IMR-90 (cell line): Measurements from ENCODE around the gene HERPUD1. TPM values are rescaled to one million over a fixed set of nuclear protein-coding genes. Genes with fewer than 3 reads are reported as not detected.

Experiments used
- ATAC-seq: fragments of 200-7000 bp; cut with Tn5 transposase; 2 replicates; pipeline ENCODE4 v1.9.1; 2020; ENCODE audit warnings: low read depth, mild to moderate bottlenecking, moderate library complexity
- BruUV-seq: library from RNA; stranded (reverse); fragments of 400-500 nt; replicated peaks from 2 replicates; lab custom pipeline; 2021; lab: Mats Ljungman, UMichigan
- CTCF ChIA-PET: fragments of 300-600 bp; formaldehyde crosslinking; extraction: SDS; loops from one replicate; lab custom pipeline; 2021; ENCODE audit warnings: antibody characterized with exemption; lab: Yijun Ruan, JAX
- POLR2A ChIA-PET: fragments of 300-600 bp; sonication (Branson Sonifier 250); formaldehyde crosslinking; loops from one replicate; lab custom pipeline; 2022; ENCODE audit warnings: antibody characterized with exemption; ENCODE audit not compliant: unreplicated experiment; lab: Charles Lee
- DNase-seq: peaks from one replicate; pipeline ENCODE4 v3.0.0; 2013
- H2AFZ ChIP-seq: replicated peaks from 2 replicates; pipeline ENCODE3; 2013; ENCODE audit warnings: low read length, mild to moderate bottlenecking; ENCODE audit not compliant: poor library complexity
- H2AK5ac ChIP-seq: 2 replicates; pipeline ENCODE4 v1.6.1; 2013; ENCODE audit warnings: low read depth, low read length, inconsistent platforms
- H2AK9ac ChIP-seq: replicated peaks from 2 replicates; pipeline ENCODE3; 2013; ENCODE audit warnings: mild to moderate bottlenecking, low read depth, low read length, moderate library complexity; ENCODE audit not compliant: poor library complexity
- H2BK120ac ChIP-seq: 2 replicates; pipeline ENCODE4 v1.6.1; 2013; ENCODE audit warnings: low read depth, low read length, inconsistent platforms
- H2BK15ac ChIP-seq: 3 replicates; pipeline ENCODE4 v1.6.1; 2013; ENCODE audit warnings: low read depth, low read length, inconsistent platforms
- H2BK20ac ChIP-seq: 2 replicates; pipeline ENCODE4 v1.6.1; 2013; ENCODE audit warnings: low read depth, mild to moderate bottlenecking, inconsistent platforms, low read length, moderate library complexity
- H2BK5ac ChIP-seq: 2 replicates; pipeline ENCODE4 v1.6.1; 2013; ENCODE audit warnings: mild to moderate bottlenecking, low read depth, low read length, inconsistent platforms; ENCODE audit not compliant: poor library complexity, severe bottlenecking
- H3K14ac ChIP-seq: replicated peaks from 2 replicates; pipeline ENCODE4 v1.6.1; 2013; ENCODE audit warnings: low read depth, low read length, inconsistent platforms
- H3K18ac ChIP-seq: 2 replicates; pipeline ENCODE4 v1.6.1; 2013; ENCODE audit warnings: low read depth, low read length, control low read depth
- H3K23ac ChIP-seq: 2 replicates; pipeline ENCODE4 v1.6.1; 2013; ENCODE audit warnings: low read depth, low read length, inconsistent platforms
- H3K27ac ChIP-seq: 2 replicates; pipeline ENCODE4 v1.5.1; 2013; ENCODE audit warnings: mild to moderate bottlenecking, control low read depth, low read length; ENCODE audit not compliant: insufficient read depth
- H3K27me3 ChIP-seq: 2 replicates; pipeline ENCODE4 v1.6.1; 2013; ENCODE audit warnings: low read length; ENCODE audit not compliant: control insufficient read depth, insufficient read depth
- H3K36me3 ChIP-seq: 2 replicates; pipeline ENCODE4 v1.6.1; 2013; ENCODE audit warnings: low read length, mixed read lengths; ENCODE audit not compliant: control insufficient read depth, insufficient read depth
- H3K4ac ChIP-seq: 2 replicates; pipeline ENCODE4 v1.6.1; 2013; ENCODE audit warnings: low read depth, low read length, inconsistent platforms
- H3K4me1 ChIP-seq: 2 replicates; pipeline ENCODE4 v1.6.1; 2013; ENCODE audit warnings: low read length, mixed read lengths; ENCODE audit not compliant: control insufficient read depth, insufficient read depth
- H3K4me2 ChIP-seq: 2 replicates; pipeline ENCODE4 v1.6.1; 2013; ENCODE audit warnings: low read depth, mild to moderate bottlenecking, control low read depth, low read length, moderate library complexity
- H3K4me3 ChIP-seq: 2 replicates; pipeline ENCODE4 v1.5.1; 2013; ENCODE audit warnings: low read depth, mild to moderate bottlenecking, control low read depth, low read length, moderate library complexity; ENCODE audit not compliant: insufficient read depth
- H3K56ac ChIP-seq: 2 replicates; pipeline ENCODE4 v1.6.1; 2013; ENCODE audit warnings: low read length, inconsistent platforms; ENCODE audit not compliant: insufficient read depth; ENCODE audit errors: extremely low read depth
- H3K79me1 ChIP-seq, 2 experiments: 2 replicates each; pipeline ENCODE4 v1.6.1; 2013; ENCODE audit warnings: low read length in 2 of 2, inconsistent platforms in 1 of 2, low read depth in 1 of 2
- H3K9ac ChIP-seq: 2 replicates; pipeline ENCODE4 v1.6.1; 2013; ENCODE audit warnings: low read depth, low read length, control low read depth
- H3K9me1 ChIP-seq: 2 replicates; pipeline ENCODE4 v1.6.1; 2013; ENCODE audit warnings: low read length, inconsistent platforms; ENCODE audit not compliant: insufficient read depth
- H3K9me3 ChIP-seq: 2 replicates; pipeline ENCODE4 v1.6.1; 2013; ENCODE audit warnings: low read length; ENCODE audit not compliant: control insufficient read depth, insufficient read depth
- H4K20me1 ChIP-seq: 2 replicates; pipeline ENCODE4 v1.6.1; 2013; ENCODE audit warnings: low read length, inconsistent platforms; ENCODE audit not compliant: insufficient read depth
- H4K5ac ChIP-seq: 2 replicates; pipeline ENCODE4 v1.6.1; 2013; ENCODE audit warnings: mild to moderate bottlenecking, low read depth, low read length, control low read depth
- H4K8ac ChIP-seq, 2 experiments: 2 replicates each; pipeline ENCODE4 v1.6.1; 2013; ENCODE audit warnings: low read depth in 2 of 2, low read length in 2 of 2, control low read depth in 1 of 2, inconsistent platforms in 1 of 2
- H4K91ac ChIP-seq: 2 replicates; pipeline ENCODE4 v1.6.1; 2013; ENCODE audit warnings: low read depth, low read length, inconsistent platforms; ENCODE audit not compliant: insufficient read depth
- BHLHE40 ChIP-seq: fragments of 150-350 bp; IDR thresholded peaks from 2 replicates; pipeline ENCODE4 v1.6.1; 2016; ENCODE audit warnings: mild to moderate bottlenecking, low read depth, low read length
- CEBPB ChIP-seq: IDR thresholded peaks from 2 replicates; pipeline ENCODE4 v1.6.1; 2012; ENCODE audit warnings: low read depth, low read length, improper control_type of control experiment
- CHD1 ChIP-seq: IDR thresholded peaks from 2 replicates; pipeline ENCODE4 v1.6.1; 2012; ENCODE audit warnings: low read depth, low read length, improper control_type of control experiment
- NFE2L2 ChIP-seq: fragments of 150-350 bp; IDR thresholded peaks from 2 replicates; pipeline ENCODE4 v1.6.1; 2016; ENCODE audit warnings: low read depth, mild to moderate bottlenecking, low read length
- RCOR1 ChIP-seq: IDR thresholded peaks from 2 replicates; pipeline ENCODE4 v1.6.1; 2012; ENCODE audit warnings: mild to moderate bottlenecking, low read length, improper control_type of control experiment; ENCODE audit not compliant: insufficient replicate concordance
- WGBS, 2 experiments: methylation state at CpG; one replicate each; pipeline versions ENCODE4 v1.1.5 to v1.1.7; 2013; ENCODE audit warnings: missing lambda C conversion rate in 2 of 2; ENCODE audit not compliant: insufficient read length in 1 of 2; ENCODE audit errors: extremely low coverage in 2 of 2; 5-methylcytosine and 5-hydroxymethylcytosine counted together
- dilution Hi-C: fragments of 300-500 bp; cut with HindIII; formaldehyde crosslinking; loops from one replicate; pipeline ENCODE4 v1.14.3; 2018; ENCODE audit warnings: low sequenced_read_pairs; ENCODE audit not compliant: unreplicated experiment
- in situ Hi-C: fragments of 300-500 bp; cut with MboI; formaldehyde crosslinking; loops from 3 replicates; pipeline ENCODE4 v1.14.3; 2019; ENCODE audit warnings: low sequenced_read_pairs, inconsistent platforms, mixed read lengths
- intact Hi-C: fragments of 100-400 bp; cut with micrococcal nuclease; formaldehyde crosslinking; loops from 2 replicates; pipeline ENCODE4 v1.10.0; 2022
- polyA plus RNA-seq, 3 experiments: library from polyadenylated mRNA; depleted of rRNA; stranded (reverse); fragments of >200 nt; gene quantifications; 2 replicates each; pipeline ENCODE4 v1.2.3, GENCODE V29; 2012; ENCODE audit warnings: low replicate concordance in 1 of 3
- total RNA-seq: library from RNA; depleted of rRNA; stranded (reverse); fragments of >200 nt; gene quantifications from 2 replicates; pipeline ENCODE4 v1.2.3, GENCODE V29; 2012
- TF ChIP-seq, protein P1 (sequence below): fragments of 150-350 bp; IDR thresholded peaks from 2 replicates; pipeline ENCODE4 v1.6.1; 2016; ENCODE audit warnings: low read depth, mild to moderate bottlenecking, low read length, moderate library complexity, borderline replicate concordance

The HERPUD1 gene
- total and polyA plus RNA-seq, 2 of the 4 experiments (the other 2 are of a cell fraction), result 130 to 148 TPM

DNA sequence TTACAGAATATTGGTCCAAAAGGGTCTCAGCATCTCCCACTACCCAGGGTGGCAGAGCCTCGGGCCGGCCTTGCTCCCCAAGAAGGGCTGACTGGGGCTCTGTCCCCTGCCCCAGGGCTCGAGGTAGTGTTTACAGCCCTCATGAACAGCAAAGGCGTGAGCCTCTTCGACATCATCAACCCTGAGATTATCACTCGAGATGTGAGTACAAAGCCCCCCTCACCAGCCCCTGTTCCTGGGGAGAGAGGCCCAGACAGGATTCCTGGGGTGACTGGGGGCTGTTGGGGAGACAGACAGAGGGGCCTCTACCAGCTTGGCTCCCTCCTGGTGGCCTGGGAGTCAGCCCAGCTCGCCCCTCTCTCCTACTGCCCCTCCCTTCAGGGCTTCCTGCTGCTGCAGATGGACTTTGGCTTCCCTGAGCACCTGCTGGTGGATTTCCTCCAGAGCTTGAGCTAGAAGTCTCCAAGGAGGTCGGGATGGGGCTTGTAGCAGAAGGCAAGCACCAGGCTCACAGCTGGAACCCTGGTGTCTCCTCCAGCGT, 51.3 kb downstream of the HERPUD1 start:
- no peak overlapping the region for H3K9ac ChIP-seq
- 75% methylated on average over 2 of the region's 9 CpGs; no CpG with 5 or more reads in 1 of the 2 experiments for WGBS, 2 experiments
- intact Hi-C loops, result no loop called here
- no peak overlapping the region for H3K4me3 ChIP-seq
- no peak overlapping the region for H2BK15ac ChIP-seq
- H3K27ac ChIP-seq, result no peak overlapping the region
- H3K27me3 ChIP-seq, result no peaks in the 10 kb centered on the region
- H3K4ac ChIP-seq, result no peak overlapping the region
- dilution Hi-C loops, result no loop called here
- DNase-seq (no peak), ATAC-seq (no peak)
- peak overlapping the region; percentile 59 for H2AK9ac ChIP-seq
- in situ Hi-C loops, result no loop called here
- no peaks in the 10 kb centered on the region for H3K36me3 ChIP-seq
- no peak overlapping the region for H3K23ac ChIP-seq
- peaks cover 6 to 21% of the 10 kb centered on the region in 2 experiments; a peak in 3 of 4 replicates for H3K79me1 ChIP-seq
- H2AK5ac ChIP-seq, result no peak overlapping the region
- no peak overlapping the region for H2BK120ac ChIP-seq
- peaks cover 16% of the 10 kb centered on the region for H3K9me1 ChIP-seq
- H3K56ac ChIP-seq, result no peak overlapping the region
- POLR2A ChIA-PET, result no interaction called here
- H4K8ac ChIP-seq, result no peak overlapping the region
- H4K5ac ChIP-seq, result no peak overlapping the region
- H3K4me2 ChIP-seq, result no peak overlapping the region
- CTCF ChIA-PET, result no interaction called here
- no peak overlapping the region for H2BK5ac ChIP-seq
- no peaks in the 10 kb centered on the region for H3K9me3 ChIP-seq
- H3K14ac ChIP-seq, result no peak overlapping the region
- no peak overlapping the region for H2BK20ac ChIP-seq
- TF ChIP-seq CHD1 (no peak), RCOR1 (no peak), NFE2L2 (no peak), CEBPB (no peak), BHLHE40 (no peak)
- TF ChIP-seq, protein P1, sequence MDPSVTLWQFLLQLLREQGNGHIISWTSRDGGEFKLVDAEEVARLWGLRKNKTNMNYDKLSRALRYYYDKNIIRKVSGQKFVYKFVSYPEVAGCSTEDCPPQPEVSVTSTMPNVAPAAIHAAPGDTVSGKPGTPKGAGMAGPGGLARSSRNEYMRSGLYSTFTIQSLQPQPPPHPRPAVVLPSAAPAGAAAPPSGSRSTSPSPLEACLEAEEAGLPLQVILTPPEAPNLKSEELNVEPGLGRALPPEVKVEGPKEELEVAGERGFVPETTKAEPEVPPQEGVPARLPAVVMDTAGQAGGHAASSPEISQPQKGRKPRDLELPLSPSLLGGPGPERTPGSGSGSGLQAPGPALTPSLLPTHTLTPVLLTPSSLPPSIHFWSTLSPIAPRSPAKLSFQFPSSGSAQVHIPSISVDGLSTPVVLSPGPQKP, result no peak
- H3K4me1 ChIP-seq, result peaks cover 8% of the 10 kb centered on the region
- H4K91ac ChIP-seq, result no peak overlapping the region
- H3K18ac ChIP-seq, result no peak overlapping the region
- H4K20me1 ChIP-seq, result no peaks in the 10 kb centered on the region
- no peak overlapping the region for H2AFZ ChIP-seq
- BruUV-seq, result no TSS peak
